T-helper 22 cell (primary cell): Measurements from ENCODE around the gene ZNF91.
"Not testable (repeated sequence)": the region's sequence is repeated elsewhere in the genome, so short reads cannot be mapped to it uniquely, and the experiment has no call there.

Source experiments
- DNase-seq: peaks from one replicate; pipeline ENCODE4 v3.0.0-alpha.2; 2020; ENCODE audit warnings: low read depth

The ZNF91 gene

DNA sequence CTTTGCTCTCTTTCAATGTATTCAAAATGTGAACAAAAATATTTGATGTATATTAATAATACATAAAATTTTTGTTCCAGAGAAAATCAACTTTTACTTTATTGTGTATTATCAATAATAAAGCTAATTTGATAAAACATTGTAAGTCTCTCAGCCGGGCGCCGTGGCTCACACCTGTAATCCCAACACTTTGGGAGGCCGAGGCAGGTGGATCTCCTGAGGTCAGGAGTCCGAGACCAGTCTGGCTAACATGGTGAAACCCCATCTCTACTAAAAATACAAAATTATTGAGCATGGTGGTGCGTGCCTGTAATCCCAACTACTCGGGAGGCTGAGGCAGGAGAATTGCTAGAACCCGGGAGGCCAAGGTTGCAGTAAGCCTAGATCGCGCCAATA, 449 bp upstream of the ZNF91 start:
- not testable (repeated sequence) for DNase-seq

- DNase-seq = peak; percentile 18
Measured at GRCh38 chr19:23394511-23394910, 760 bp downstream of the ZNF91 start.

GRCh38 chr19:23393121-23393520, 2.1 kb downstream of the ZNF91 start:
- DNase-seq = no peak

GRCh38 chr19:23391236-23391635, 4.0 kb downstream of the ZNF91 start:
- no peak for DNase-seq

DNA sequence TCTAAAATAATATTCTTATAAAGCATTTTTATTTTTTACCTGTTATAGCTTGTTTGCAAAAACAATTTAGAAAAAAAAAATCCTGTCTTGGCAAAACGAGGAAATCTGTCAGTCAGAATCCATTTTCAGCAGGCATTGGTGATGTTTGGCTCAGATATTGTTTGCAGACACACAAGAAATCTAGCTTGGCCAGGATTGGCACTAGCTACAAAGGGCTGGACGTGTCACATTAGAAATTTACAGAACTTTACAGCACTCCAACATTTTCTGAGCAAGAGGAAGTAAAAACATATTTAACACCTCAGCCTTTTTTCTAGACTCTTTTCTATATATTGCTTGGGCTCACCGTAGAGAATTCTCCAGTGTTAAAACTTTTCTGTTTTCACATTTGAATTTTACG, 9.9 kb downstream of the ZNF91 start:
- DNase-seq = no peak

- no peak for DNase-seq
Measured at GRCh38 chr19:23384858-23385257, 10.4 kb downstream of the ZNF91 start.

- no peak for DNase-seq
Measured at GRCh38 chr19:23384166-23384565, 11.1 kb downstream of the ZNF91 start.

DNA sequence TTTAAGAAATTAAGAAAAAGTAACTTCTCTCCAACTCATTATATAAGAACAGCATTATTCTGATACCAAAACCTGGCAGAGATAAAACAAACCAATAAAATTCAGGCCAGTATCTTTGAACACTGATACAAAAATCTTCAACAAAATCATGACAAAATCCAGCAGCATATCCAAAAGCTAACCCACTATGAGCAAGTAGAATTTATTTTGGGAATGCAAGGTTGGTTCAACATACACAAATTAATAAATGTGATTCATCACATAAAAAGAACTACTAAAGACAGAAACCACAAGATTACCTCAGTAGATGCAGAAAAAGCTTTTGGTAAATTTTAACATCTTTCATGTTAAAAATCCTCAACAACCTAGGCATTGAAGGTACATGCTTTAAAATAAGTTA, 12.3 kb downstream of the ZNF91 start:
- DNase-seq = no peak

GRCh38 chr19:23381114-23381513, 14.2 kb downstream of the ZNF91 start:
- DNase-seq = no peak

DNA sequence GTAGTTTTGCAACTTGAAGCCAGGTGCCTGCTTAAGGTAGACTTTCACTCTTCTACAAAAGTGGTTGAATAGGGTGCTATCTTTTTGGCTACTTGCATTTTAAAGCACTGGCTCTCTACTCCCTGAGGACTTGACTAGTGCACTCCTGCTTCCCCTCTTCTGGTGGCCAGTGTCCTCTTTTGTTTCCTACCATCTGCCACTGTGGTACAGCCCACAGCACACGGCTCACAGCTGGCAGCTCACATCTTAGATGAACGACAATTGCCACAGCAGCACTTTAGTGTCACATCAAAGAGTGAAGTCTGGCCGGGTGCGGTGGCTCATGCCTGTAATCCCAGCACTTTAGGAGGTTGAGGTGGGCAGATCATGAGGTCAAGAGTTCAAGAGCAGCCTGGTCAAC, 15.6 kb downstream of the ZNF91 start:
- not testable (repeated sequence) for DNase-seq

DNA sequence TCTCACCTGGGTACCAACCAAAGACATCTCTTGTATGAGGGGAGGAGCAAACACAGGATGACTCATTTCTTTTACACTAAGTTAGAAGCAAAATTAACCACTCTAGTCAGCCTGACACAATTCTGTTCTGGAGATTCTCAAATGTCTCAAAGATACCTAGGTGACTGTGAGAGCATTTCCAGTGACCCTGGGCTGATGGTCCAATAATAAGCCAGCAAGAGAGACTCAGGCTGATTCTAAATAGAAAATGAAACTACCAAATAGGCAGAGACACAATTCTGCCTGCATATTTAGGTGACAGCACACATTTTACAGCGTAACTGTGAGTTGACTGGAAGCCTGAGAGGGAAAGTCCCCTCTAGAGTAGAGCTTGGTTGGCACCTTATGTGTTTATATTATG, 16.3 kb downstream of the ZNF91 start:
- DNase-seq = no peak

DNA sequence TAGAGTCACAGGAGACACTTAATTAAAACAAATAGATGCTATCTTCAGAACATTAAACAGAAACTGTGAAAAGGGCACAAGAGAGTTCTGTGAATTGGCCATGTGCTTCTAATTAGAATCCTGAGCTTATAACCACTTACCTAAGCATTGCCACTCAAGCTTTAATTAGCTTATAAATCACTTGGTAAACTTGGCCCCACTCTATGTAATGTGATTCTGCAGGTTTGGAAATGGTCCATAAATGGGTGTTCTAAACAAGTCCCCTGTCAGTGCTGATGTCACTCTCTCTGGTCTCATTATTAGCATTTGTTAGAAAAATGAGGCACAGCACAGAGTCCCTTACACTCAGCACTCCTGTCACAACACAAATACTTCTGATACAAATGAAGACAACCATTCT, 18.0 kb downstream of the ZNF91 start:
- no peak for DNase-seq

- DNase-seq = no peak
Measured at GRCh38 chr19:23366437-23366836, 28.8 kb downstream of the ZNF91 start.

GRCh38 chr19:23366031-23366430, 29.2 kb downstream of the ZNF91 start:
- not testable (repeated sequence) for DNase-seq

- no peak for DNase-seq
Measured at GRCh38 chr19:23365222-23365621, 30.0 kb downstream of the ZNF91 start.

DNA sequence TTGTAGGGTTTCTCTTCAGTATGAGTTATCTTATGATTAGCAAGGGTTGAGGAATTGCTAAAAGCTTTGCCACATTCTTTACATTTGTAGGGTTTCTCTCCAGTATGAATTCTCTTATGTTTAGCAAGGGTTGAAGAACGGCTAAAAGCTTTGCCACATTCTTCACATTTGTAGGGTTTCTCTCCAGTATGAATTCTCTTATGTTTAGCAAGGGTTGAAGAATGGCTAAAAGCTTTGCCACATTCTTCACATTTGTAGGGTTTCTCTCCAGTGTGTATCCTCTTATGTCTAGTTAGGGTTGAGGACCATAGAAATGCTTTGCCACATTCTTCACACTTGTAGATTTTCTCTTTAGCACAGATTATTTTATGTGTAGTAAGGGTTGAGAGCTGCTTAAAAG, 33.4 kb downstream of the ZNF91 start:
- not testable (repeated sequence) for DNase-seq

DNA sequence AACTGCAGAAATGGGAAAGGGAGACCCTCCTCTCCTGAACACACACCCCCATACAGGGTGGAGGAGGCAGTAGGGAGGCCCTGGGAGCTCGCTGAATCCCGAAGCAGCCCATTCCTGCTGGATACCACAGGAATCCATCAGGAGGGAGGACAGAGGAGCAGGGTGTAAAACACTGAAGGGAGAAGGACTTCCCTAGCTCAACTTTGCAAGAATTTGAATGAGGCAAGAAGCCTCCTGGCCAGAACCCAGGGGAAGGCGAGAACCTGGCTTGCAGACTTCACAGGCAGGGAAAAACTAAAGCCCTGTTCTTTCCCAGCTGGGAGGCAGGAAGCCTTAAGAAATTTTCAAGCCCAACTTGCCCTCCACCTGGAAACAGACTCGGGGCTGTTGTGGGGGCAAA, 43.5 kb downstream of the ZNF91 start:
- DNase-seq = no peak

DNA sequence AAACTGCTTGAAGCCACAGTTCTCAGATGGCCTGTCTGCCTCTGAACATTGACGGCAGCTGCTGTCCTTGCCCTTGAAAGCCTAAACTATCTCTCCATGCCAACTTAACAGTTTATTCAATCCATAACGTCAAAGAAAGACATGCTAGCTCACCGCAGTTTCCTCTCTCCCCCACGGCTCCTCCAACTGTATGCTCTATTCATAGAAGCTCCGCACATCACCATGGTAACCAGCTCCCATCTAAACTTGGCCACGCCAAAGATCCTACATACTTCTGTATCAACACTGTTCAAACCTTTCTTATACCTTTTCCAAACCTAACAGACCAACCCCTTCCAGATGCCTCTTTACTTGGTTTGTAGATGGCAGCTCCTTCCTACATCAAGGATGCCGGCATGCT, 48.6 kb downstream of the ZNF91 start:
- DNase-seq = no peak

DNA sequence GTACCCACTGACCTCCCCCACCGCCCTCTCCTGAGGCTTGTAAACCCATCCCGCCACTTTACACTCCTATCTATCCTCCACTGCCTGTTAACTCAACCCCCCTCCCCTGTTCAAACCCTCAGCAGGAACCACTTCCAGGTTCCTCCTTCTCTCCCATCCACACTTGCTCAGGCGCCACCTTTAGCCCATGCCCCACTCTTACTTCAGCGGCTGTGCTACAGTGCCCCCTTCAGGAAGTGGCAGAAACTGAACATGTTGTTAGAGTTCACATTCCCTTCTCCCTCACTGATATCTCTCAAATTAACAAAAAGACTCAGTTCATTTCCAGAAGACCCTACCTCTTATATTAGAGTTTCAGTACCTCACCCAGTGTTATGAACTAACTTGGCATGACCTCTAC, 49.4 kb downstream of the ZNF91 start:
- no peak for DNase-seq

- DNase-seq = no peak
Measured at GRCh38 chr19:23343434-23344010, 51.7 kb downstream of the ZNF91 start.

GRCh38 chr19:23328211-23328610, 67.1 kb downstream of the ZNF91 start:
- DNase-seq = no peak

DNA sequence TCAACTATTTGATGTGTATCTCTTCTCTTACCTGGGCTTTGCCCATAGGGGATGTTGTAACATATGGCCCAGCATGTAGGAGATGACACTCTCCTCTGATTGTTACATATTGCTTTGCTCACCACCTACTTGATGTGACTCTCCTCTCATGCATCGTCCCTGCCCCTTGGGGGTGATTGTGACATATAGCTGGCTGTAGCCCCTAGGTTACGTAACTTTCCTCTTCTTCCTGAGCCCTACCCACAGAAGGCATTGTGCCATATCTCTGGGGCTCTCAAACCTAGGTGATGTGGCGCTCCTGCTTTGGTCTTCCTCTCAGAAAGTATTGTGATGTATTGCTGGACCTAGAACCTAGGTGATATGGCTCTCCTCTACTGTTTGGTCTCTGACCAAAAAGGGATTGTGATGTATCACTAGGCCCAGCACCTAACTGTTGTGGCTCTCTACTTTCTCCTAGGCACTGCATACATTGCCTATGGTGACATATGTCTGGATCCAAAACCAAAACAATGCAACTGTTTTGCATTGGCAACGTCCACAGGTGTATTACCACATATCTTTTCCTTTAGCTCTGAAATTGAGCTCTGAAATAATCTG, 73.2 kb downstream of the ZNF91 start:
- DNase-seq = no peak

GRCh38 chr19:23321403-23321802, 73.9 kb downstream of the ZNF91 start:
- DNase-seq = not testable (repeated sequence)

- DNase-seq = not testable (repeated sequence)
Measured at GRCh38 chr19:23319571-23319970, 75.7 kb downstream of the ZNF91 start.
